ENCODE data around the gene SNRNP40.

DNA sequence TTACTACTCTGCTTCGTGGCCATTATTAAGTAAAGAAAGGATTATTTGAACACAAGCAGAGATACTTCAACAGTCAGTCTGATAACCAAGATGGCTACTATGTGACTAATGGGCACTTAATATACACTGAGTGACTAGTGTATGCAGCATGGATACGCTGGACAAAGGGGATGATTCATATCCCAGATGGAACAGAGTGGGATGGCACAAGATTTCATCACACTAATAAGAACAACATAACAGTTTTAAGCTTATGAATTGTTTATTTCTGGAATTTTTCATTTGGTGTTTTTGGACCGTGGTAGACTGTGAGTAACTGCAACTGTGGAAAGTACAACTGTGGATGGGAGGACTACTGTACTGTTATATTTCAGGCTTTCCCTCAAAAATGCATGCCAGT lies 9.7 kb upstream of the SNRNP40 start:
- TF ChIP-seq POLR2A (IDR thresholded peaks at IDR 0.05; ENCODE audit: low read length) (no peak), GATA1 (IDR thresholded peaks at IDR 0.05; ENCODE audit: low read depth, low read length) (no peak)

All from erythroblast (primary cell).